HS-5 (cell line): ENCODE data around the gene SF3B3.
"Not testable (repeated sequence)": the region's sequence is repeated elsewhere in the genome, so short reads cannot be mapped to it uniquely, and the experiment has no call there.

Source experiments
- DNase-seq: peaks from one replicate; pipeline ENCODE4 v3.0.0-alpha.2; 2012; ENCODE audit warnings: low read depth

Gene SF3B3

DNA sequence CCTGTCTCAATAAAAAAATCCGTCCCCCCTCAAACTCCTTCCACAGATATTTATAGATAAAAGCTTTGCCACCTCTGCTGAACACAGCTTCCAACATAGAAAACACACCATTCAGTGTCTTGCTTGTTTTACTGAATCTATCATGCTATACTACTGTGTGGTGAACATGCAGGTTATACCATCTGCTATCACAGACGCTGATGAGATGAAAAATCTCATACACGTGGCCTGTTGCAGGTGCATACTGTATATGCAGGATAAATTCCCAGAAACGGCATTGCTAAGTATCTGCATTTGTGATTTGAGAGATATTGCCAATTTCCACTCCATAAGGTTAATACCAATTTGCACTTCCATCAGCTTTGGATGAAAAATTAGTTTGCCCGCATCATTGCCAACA lies 92.3 kb downstream of the SF3B3 start:
- no peak for DNase-seq

DNA sequence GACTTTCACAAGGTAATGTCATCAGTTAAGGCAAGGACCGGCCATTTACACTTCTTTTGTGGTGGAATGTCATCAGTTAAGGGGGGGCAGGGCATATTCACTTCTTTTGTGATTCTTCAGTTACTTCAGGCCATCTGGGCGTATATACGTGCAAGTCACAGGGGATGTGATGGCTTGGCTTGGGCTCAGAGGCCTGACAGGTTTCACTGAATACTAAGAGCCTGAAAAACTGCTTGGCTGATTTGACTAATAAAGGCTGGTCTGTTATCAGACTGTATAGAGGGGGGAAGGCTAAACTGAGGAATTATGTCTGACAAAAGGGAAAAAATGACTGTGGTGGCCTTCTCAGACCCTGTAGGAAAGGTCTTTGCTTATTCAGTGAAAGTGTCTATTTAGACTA lies 98.2 kb downstream of the SF3B3 start:
- not testable (repeated sequence) for DNase-seq
